ENCODE measurements around the gene EFL1. TPM values are rescaled to one million over a fixed set of nuclear protein-coding genes. Genes with fewer than 3 reads are reported as not detected.

EFL1 gene
- total and polyA plus RNA-seq, 10 of the 15 experiments (the other 5 are each of a cell fraction or from before 2014, with no cell fraction given) = 6.2 to 42.3 (median 24.7) TPM

DNA sequence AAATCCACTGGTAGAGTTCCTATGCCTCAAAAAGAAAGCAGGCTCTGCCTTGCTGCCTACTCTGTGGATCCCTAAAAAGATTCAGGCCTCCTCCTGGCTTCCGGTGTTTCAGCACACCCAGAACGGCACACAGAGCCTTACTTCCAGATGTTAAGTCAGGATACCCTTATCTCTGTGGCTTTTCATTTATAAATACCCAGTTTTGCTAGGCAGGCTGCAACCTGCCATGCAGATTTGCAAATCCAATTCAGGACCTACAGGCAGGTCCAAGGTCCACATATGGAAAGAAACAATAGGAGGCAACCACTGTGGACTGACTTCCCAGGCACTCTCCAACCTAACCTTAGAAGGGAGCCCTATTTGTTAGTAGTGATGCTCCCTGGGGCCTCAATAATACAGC is 30.7 kb downstream of the EFL1 start:
- POLR2A ChIA-PET = no interaction called here
- Histone ChIP-seq H3K4me1 (ENCODE audit: control insufficient read depth, insufficient read depth, low read length) (no peaks in the 10 kb centered on the region), H3K4me2 (ENCODE audit: control insufficient read depth, insufficient read depth) (no peak overlapping the region), H3K4me3 (no peak overlapping the region), H3K27ac (ENCODE audit: control insufficient read depth, insufficient read depth) (no peak overlapping the region), H3K27me3 (replicated peaks in 1 of 2; ENCODE audit: control insufficient read depth in 2 of 2, insufficient read depth in 2 of 2, low read length in 1 of 2) (no peaks in the 10 kb centered on the region), H3K79me2 (ENCODE audit: control insufficient read depth, insufficient read depth, low read length) (no peaks in the 10 kb centered on the region), H2AFZ (ENCODE audit: control insufficient read depth, low read depth, low read length) (no peak overlapping the region), H3K9me3 (replicated peaks; ENCODE audit: control insufficient read depth, insufficient read depth, low read length) (no peaks in the 10 kb centered on the region), H3K36me3 (ENCODE audit: control insufficient read depth in 2 of 2, insufficient read depth in 2 of 2, low read length in 1 of 2) (peaks cover 0 to 2% of the 10 kb centered on the region in 2 experiments; a peak in 2 of 4 replicates), H3K9ac (ENCODE audit: control insufficient read depth, insufficient read depth, low read length) (no peak overlapping the region), H4K20me1 (ENCODE audit: control insufficient read depth, insufficient read depth) (no peaks in the 10 kb centered on the region)
- WGBS (ENCODE audit: insufficient coverage, insufficient replicate concordance, low lambda C conversion rate, missing lambda C conversion rate) = 100% methylated on average over 2 of the region's 2 CpGs
- ATAC-seq (no peak), FAIRE-seq (no peak), DNase-seq (ENCODE audit: low read depth, low spot score) (no peak)
- no TSS peak for BruUV-seq (replicated peaks)
- RAD21 ChIA-PET (ENCODE audit: unreplicated experiment) = no interaction called here
- SMC1A ChIA-PET (ENCODE audit: uncharacterized antibody, unreplicated experiment) = no interaction called here
- intact Hi-C loops (cut with micrococcal nuclease; ENCODE audit: unreplicated experiment) = no loop called here
- TF ChIP-seq CHD4 (IDR thresholded peaks at IDR 0.05) = no peak
- no peak for TF ChIP-seq MTA2 (IDR thresholded peaks at IDR 0.05; ENCODE audit: low read depth)
- no peak for TF ChIP-seq MYB (IDR thresholded peaks at IDR 0.05; ENCODE audit: borderline replicate concordance, low read depth, low read length)
- TF ChIP-seq FOXK2 (IDR thresholded peaks at IDR 0.05) = no peak
- TF ChIP-seq CBX5 (IDR thresholded peaks at IDR 0.05; ENCODE audit: low read depth) = no peak
- TF ChIP-seq CHD2 (IDR thresholded peaks at IDR 0.05; ENCODE audit: borderline replicate concordance, low read depth, low read length) = no peak
- TF ChIP-seq, protein P1, sequence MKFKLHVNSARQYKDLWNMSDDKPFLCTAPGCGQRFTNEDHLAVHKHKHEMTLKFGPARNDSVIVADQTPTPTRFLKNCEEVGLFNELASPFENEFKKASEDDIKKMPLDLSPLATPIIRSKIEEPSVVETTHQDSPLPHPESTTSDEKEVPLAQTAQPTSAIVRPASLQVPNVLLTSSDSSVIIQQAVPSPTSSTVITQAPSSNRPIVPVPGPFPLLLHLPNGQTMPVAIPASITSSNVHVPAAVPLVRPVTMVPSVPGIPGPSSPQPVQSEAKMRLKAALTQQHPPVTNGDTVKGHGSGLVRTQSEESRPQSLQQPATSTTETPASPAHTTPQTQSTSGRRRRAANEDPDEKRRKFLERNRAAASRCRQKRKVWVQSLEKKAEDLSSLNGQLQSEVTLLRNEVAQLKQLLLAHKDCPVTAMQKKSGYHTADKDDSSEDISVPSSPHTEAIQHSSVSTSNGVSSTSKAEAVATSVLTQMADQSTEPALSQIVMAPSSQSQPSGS (IDR thresholded peaks at IDR 0.05; ENCODE audit: low read length) = no peak
- TF ChIP-seq ESRRA (IDR thresholded peaks at IDR 0.05; ENCODE audit: low read length) = no peak
- no peak for TF ChIP-seq PAX5 (IDR thresholded peaks at IDR 0.05; ENCODE audit: borderline replicate concordance, low read depth, low read length)
- no peak for TF ChIP-seq SREBF1 (IDR thresholded peaks at IDR 0.05; ENCODE audit: low read length)
- no peak for TF ChIP-seq SMARCA5 (IDR thresholded peaks at IDR 0.05)
- no peak for TF ChIP-seq NR2C2 (IDR thresholded peaks at IDR 0.05; ENCODE audit: borderline replicate concordance, control insufficient read depth, insufficient read length, low read depth)
- TF ChIP-seq TCF3 (IDR thresholded peaks at IDR 0.05; ENCODE audit: borderline replicate concordance, insufficient read depth, low read depth, low read length) = no peak
- no peak for TF ChIP-seq SUPT20H (IDR thresholded peaks at IDR 0.05; ENCODE audit: borderline replicate concordance, control insufficient read depth, low read depth, low read length)
- in situ Hi-C loops (cut with MboI) = no loop called here
- CTCF ChIA-PET = no interaction called here

Data from GM12878 (cell line).